Heart right ventricle (tissue), 16 donors: Measurements from ENCODE around the gene DNAJC10. TPM values are rescaled to one million over a fixed set of nuclear protein-coding genes. Genes with fewer than 3 reads are reported as not detected.

Experiments used
- ATAC-seq, 8 donors: fragments of 200-7000 bp; cut with Tn5 transposase; one replicate each; pipeline ENCODE4 v1.9.1; 2020; ENCODE audit warnings: mild to moderate bottlenecking in 8 of 8, moderate library complexity in 8 of 8, moderate number of reproducible peaks in 1 of 8
- DNase-seq, 2 donors: peaks; one replicate each; pipeline ENCODE4 v3.0.0-alpha.2; 2020
- H3K27ac ChIP-seq, 10 donors: fragments of 200-600 bp; sonication (generic) in 2 of 10; one replicate each; pipeline versions ENCODE4 v1.5.0 to v1.8.0; 2020 to 2022; ENCODE audit warnings: mild to moderate bottlenecking in 3 of 10
- H3K27me3 ChIP-seq, 7 donors: fragments of 200-600 bp; one replicate each; pipeline ENCODE4 v1.8.0; 2021 to 2022; ENCODE audit warnings: mild to moderate bottlenecking in 2 of 7
- H3K36me3 ChIP-seq, 9 donors: fragments of 200-600 bp; sonication (generic) in 1 of 9; one replicate each; pipeline versions ENCODE4 v1.5.0 to v1.8.0; 2020 to 2022; ENCODE audit warnings: mild to moderate bottlenecking in 2 of 9
- H3K4me1 ChIP-seq, 9 donors: fragments of 200-600 bp; sonication (generic) in 1 of 9; one replicate each; pipeline versions ENCODE4 v1.5.0 to v1.8.0; 2020 to 2022; ENCODE audit warnings: mild to moderate bottlenecking in 4 of 9
- H3K4me3 ChIP-seq, 10 donors: fragments of 200-600 bp; sonication (generic) in 2 of 10; one replicate each; pipeline versions ENCODE4 v1.5.0 to v1.8.0; 2020 to 2022; ENCODE audit warnings: mild to moderate bottlenecking in 7 of 10, moderate library complexity in 2 of 10
- H3K9me3 ChIP-seq, 11 donors: fragments of 200-600 bp in 10 of 11; sonication (generic) in 2 of 11; one replicate each; pipeline versions ENCODE4 v1.5.0 to v1.8.0; 2013 to 2022; ENCODE audit warnings: mild to moderate bottlenecking in 2 of 11, control low read depth in 1 of 11, moderate library complexity in 1 of 11
- WGBS, 2 donors: extraction: QIAGEN DNeasy Blood & Tissue Kit; methylation state at CpG; one replicate each; pipeline ENCODE4 v1.1.7; 2013; ENCODE audit warnings: inconsistent platforms in 1 of 2; 5-methylcytosine and 5-hydroxymethylcytosine counted together
- intact Hi-C, 10 donors: fragments of 100-400 bp; cut with DNase I; formaldehyde crosslinking; loops; one replicate each; pipeline versions ENCODE4 v1.11.1 to v1.14.2; 2022
- polyA plus RNA-seq, 2 donors: library from polyadenylated mRNA; stranded (reverse); fragments of 200-250 nt; gene quantifications; one replicate each; pipeline ENCODE4 v1.2.3, GENCODE V29; 2013
- total RNA-seq, 10 donors: library from RNA; stranded (reverse); fragmentation: NEBNext Ultra II Directional in 3 of 10; extraction: Animal tissue kit (Norgen Biotek cat#: 25700) in 3 of 10; gene quantifications; one replicate each; pipeline versions ENCODE4 v1.2.1 to v1.2.4, GENCODE V29; 2021 to 2023
- TF ChIP-seq, protein P1 (sequence below), 9 donors: fragments of 200-600 bp; sonication (generic) in 2 of 9; IDR thresholded peaks; one replicate each; pipeline versions ENCODE4 v1.5.0 to v1.8.0; 2021 to 2022; ENCODE audit warnings: antibody characterized with exemption in 9 of 9, mild to moderate bottlenecking in 5 of 9, moderate library complexity in 1 of 9
- donor health status: Arrhythmogenic right ventricular cardiomyopathy.
- donor health status: ischemic (EF 13 %, LVEDD 7.1; RV severe dilation, severe dysfunction).
- donor health status: healthy with polysubstance abuse.
- donor health status: DM: no; HTN: yes; CAD: no.
- donor health status: DM: no; HTN: no; CAD: no.
- donor health status: ischemic (EF 25% LVEDD 6.9; RV normal size, moderate dysfunction).
- donor health status: ischemic (EF 25% LVEDD 5.7; RV mildly dilated, moderate dysfunction).
- donor health status: healthy.
- donor health status: DM: yes; HTN: yes; CAD: no.
- donor health status: Ischemic cardiomyopathy.
- donor health status: ischemic (EF 35%, LVEDD 5.7; RV mildly dilated, moderate dysfunction).
- donor health status: nonischemic (EF 11% LVEDD 7.7; RV severe dilation, severe dysfunction).
- donor health status: DM: yes; HTN: yes; CAD: no.
- donor health status: PGD.
- donor health status: ischemic (EF 29% LVEDD 5.4; RV normal size, mild dysfunction).
- donor health status: nonischemic (EF 23%, LVEDD 6.1; RV moderate dilation, normal function).

The DNAJC10 gene
- total and polyA plus RNA-seq, 12 donors, result 17.3 to 63.7 (median 52.4) TPM

DNA sequence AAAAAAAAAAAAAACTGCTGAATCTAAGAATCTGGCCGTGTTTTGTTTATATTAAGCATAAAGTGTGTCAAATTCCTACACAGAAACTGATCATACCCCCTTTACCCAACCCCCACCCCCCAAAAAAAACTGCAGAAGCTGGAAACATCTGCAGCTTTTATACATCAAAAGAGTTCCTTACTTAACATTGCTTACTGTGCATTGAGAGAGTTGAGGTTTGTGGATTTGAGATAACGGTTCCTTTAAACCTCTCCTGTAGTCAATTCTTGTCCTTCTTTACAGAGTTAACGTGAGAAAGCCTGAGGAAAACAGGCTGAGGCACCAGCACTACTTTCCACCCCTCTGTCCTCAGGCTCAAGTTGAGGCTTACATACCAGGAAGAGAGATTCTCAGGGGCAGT, 115.9 kb downstream of the DNAJC10 start:
- no peak overlapping the region for H3K27ac ChIP-seq
- peaks cover 0 to 9% (median 0%) of the 10 kb centered on the region in 9 donors for H3K4me1 ChIP-seq
- TF ChIP-seq, protein P1, sequence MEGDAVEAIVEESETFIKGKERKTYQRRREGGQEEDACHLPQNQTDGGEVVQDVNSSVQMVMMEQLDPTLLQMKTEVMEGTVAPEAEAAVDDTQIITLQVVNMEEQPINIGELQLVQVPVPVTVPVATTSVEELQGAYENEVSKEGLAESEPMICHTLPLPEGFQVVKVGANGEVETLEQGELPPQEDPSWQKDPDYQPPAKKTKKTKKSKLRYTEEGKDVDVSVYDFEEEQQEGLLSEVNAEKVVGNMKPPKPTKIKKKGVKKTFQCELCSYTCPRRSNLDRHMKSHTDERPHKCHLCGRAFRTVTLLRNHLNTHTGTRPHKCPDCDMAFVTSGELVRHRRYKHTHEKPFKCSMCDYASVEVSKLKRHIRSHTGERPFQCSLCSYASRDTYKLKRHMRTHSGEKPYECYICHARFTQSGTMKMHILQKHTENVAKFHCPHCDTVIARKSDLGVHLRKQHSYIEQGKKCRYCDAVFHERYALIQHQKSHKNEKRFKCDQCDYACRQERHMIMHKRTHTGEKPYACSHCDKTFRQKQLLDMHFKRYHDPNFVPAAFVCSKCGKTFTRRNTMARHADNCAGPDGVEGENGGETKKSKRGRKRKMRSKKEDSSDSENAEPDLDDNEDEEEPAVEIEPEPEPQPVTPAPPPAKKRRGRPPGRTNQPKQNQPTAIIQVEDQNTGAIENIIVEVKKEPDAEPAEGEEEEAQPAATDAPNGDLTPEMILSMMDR (IDR thresholded peaks at IDR 0.05), result no peak
- intact Hi-C loops, result no loop called here
- no peaks in the 10 kb centered on the region for H3K36me3 ChIP-seq
- ATAC-seq, result no peak
- no peak for DNase-seq
- no peaks in the 10 kb centered on the region for H3K27me3 ChIP-seq
- WGBS, 2 donors, result 82 to 88% methylated on average over 3 of the region's 3 CpGs
- no peaks in the 10 kb centered on the region for H3K9me3 ChIP-seq
- no peak overlapping the region for H3K4me3 ChIP-seq

DNA sequence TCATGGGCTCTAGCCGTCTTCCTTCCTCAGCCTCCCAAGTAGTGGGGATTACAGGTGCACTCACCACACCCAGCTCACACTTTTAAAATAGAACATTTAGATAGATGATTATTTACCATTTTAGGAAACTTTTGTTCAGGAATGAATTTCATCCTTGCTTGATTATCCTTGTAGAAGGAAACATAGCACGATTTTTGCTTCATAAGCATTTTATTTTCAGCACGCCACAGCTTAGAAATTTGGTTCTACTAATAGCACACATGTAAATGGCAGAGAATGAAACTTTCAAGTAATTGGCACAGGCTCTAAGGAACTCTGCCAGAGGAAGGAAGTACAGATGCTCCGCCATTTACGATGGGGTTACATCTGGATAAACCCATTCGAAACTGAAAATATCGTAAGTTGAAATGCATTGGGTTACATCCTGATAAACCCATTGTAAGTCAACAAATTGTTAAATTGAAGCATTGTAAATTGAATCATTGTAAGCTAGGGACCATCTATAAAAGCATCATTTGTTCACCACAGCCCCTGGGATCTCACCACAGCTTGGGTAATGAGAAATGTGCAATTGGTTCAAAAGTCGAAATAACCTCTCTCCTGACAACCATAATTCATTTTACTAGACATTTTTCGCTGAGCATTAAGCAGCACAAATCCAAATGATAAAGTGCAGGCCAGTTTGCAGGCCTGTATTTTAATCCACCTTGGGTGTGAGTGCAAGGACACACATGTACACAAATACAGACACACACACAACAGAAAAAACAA, 117.2 kb downstream of the DNAJC10 start:
- H3K27me3 ChIP-seq, result no peaks in the 10 kb centered on the region
- H3K4me1 ChIP-seq, result peaks cover 0 to 9% (median 0%) of the 10 kb centered on the region in 9 donors
- no peaks in the 10 kb centered on the region for H3K36me3 ChIP-seq
- H3K4me3 ChIP-seq, result no peak overlapping the region
- TF ChIP-seq, protein P1 (IDR thresholded peaks at IDR 0.05), result no peak
- intact Hi-C loops, result no loop called here
- 72 to 84% methylated on average over 9 of the region's 9 CpGs for WGBS, 2 donors
- no peak for ATAC-seq
- no peak overlapping the region for H3K27ac ChIP-seq
- no peaks in the 10 kb centered on the region for H3K9me3 ChIP-seq
- DNase-seq, result no peak

DNA sequence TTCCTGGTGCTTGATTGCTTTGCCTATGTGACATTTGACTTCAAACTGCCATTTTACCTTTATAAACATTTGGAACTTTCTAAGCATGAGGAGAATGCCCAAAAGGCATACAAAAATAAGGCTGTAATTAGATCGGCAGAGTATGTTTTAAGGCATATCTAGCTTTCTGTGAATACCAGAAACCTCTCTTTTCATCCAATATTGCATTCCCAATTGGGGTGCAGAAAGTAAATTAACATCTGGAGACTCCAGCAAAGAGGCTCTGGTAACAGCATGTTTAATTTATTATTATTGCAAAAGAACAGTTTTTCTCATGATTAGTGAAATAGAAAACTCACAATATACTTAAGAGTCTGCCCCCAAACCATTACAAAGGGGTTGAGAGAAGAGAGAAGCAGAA, 118.2 kb downstream of the DNAJC10 start:
- intact Hi-C loops, result no loop called here
- ATAC-seq, result no peak
- TF ChIP-seq, protein P1 (IDR thresholded peaks at IDR 0.05), result no peak

DNA sequence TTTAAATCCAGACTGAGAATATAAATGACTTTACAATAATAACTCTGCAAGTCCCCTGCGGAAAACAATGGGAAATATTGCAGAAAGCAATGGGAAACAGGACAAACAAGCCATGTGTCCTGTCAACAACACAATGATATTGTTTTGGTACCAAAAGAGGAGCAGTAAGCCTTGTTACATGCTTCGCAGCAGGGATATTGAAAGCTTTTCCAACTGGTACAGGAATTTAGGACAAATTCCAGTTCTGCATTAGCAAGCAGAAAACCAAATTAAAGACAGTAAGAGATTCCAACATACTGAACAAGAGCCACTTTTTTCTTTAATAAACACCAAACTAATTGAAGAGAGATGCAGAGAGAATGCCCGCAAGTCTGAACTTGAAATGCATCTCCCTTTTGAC, 120.4 kb downstream of the DNAJC10 start:
- intact Hi-C loops, result no loop called here
- H3K4me3 ChIP-seq, result no peak overlapping the region
- H3K27ac ChIP-seq, result no peak overlapping the region
- WGBS, 2 donors, result 66 to 72% methylated on average over 3 of the region's 3 CpGs
- no peaks in the 10 kb centered on the region for H3K36me3 ChIP-seq
- ATAC-seq (no peak), DNase-seq (no peak)
- H3K4me1 ChIP-seq, result peaks cover 0 to 14% (median 0%) of the 10 kb centered on the region in 9 donors
- no peaks in the 10 kb centered on the region for H3K9me3 ChIP-seq
- TF ChIP-seq, protein P1 (IDR thresholded peaks at IDR 0.05), result no peak
- no peaks in the 10 kb centered on the region for H3K27me3 ChIP-seq

More for the DNA sequence above, 118.2 kb downstream of the DNAJC10 start:
- no peaks in the 10 kb centered on the region for H3K9me3 ChIP-seq
- H3K36me3 ChIP-seq, result no peaks in the 10 kb centered on the region
- H3K27me3 ChIP-seq, result no peaks in the 10 kb centered on the region
- H3K4me3 ChIP-seq, result no peak overlapping the region
- peaks cover 0 to 9% (median 0%) of the 10 kb centered on the region in 9 donors for H3K4me1 ChIP-seq
- 56 to 60% methylated on average over 1 of the region's 1 CpG for WGBS, 2 donors
- DNase-seq, result no peak
- H3K27ac ChIP-seq, result no peak overlapping the region

Other genes with a start within 250 kb of the DNAJC10 start
- 1 to 10 TPM in 8 of 10 donors, under 1 TPM in 2; 0.85 to 5.7 (median 2.3) TPM for gene FRZB, start 150.4 kb downstream of the DNAJC10 start, total RNA-seq
- 1 to 10 TPM; 1.6 to 2.6 TPM for gene FRZB, start 150.4 kb downstream of the DNAJC10 start, polyA plus RNA-seq